ENCODE measurements around the gene MBD1. TPM values are rescaled to one million over a fixed set of nuclear protein-coding genes. Genes with fewer than 3 reads are reported as not detected.
A peak's percentile ranks its signal among the peaks of the same experiment; 100 is the strongest.

MBD1 gene
- polyA plus RNA-seq, 1 of the 3 experiments (the other 2 are of a cell fraction) = 72.3 TPM

DNA sequence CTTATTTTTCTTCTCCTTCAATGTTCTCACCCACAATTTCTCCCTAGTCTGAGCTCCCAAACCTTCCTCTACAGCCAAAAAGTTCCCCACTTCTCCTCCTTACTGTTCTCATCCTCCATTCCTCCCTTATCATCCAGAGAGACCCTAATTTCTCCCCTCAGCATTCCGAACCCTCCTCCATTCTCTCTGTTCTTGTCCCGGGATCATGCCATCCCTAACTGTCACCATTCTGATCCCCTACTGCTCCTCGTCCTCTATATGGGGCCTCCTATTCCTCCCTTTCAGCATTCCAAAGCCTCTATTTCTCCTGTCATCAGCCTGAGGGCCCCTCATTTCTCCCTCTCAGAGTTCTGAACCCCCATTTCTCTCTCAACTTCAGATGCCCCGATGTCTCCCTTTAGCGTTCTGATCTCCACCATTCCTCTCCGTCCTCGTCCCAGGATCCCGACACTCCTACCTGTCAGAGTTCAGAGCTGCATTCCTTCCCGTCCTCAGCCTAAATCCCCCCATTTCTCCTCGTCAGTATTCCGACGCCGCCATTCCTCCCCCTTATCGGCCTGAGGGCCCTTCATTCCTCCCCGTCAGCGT lies 522 bp downstream of the MBD1 start:
- peaks cover 4% of the 10 kb centered on the region for H3F3A ChIP-seq (replicated peaks; ENCODE audit: insufficient read depth)
- no peak for DNase-seq
- TF ChIP-seq PBX3 (IDR thresholded peaks at IDR 0.05) (no peak), JUND (IDR thresholded peaks at IDR 0.05) (no peak), GABPA (IDR thresholded peaks at IDR 0.05; ENCODE audit: low read depth) (no peak), USF2 (IDR thresholded peaks at IDR 0.05; ENCODE audit: borderline replicate concordance, low read depth, low read length) (no peak), NFIC (IDR thresholded peaks at IDR 0.05; ENCODE audit: borderline replicate concordance) (no peak), REST (IDR thresholded peaks at IDR 0.05; ENCODE audit: low read depth, low read length) (no peak), SMC3 (IDR thresholded peaks at IDR 0.05; ENCODE audit: low read depth, low read length) (no peak), TEAD4 (IDR thresholded peaks at IDR 0.05; ENCODE audit: borderline replicate concordance, insufficient read depth) (no peak), MEF2A (IDR thresholded peaks at IDR 0.05; ENCODE audit: borderline replicate concordance, low read depth) (no peak), POLR2AphosphoS5 (IDR thresholded peaks at IDR 0.05; ENCODE audit: low read depth, low read length) (no peak), RCOR1 (IDR thresholded peaks at IDR 0.05; ENCODE audit: low read length) (no peak), NRF1 (IDR thresholded peaks at IDR 0.05; ENCODE audit: low read depth, low read length) (no peak), MXI1 (IDR thresholded peaks at IDR 0.05; ENCODE audit: low read depth, low read length) (no peak), RAD21 (IDR thresholded peaks at IDR 0.05; ENCODE audit: low read length) (no peak), RXRA (IDR thresholded peaks at IDR 0.05; ENCODE audit: borderline replicate concordance, low read depth) (no peak)
- TF ChIP-seq, protein P1, sequence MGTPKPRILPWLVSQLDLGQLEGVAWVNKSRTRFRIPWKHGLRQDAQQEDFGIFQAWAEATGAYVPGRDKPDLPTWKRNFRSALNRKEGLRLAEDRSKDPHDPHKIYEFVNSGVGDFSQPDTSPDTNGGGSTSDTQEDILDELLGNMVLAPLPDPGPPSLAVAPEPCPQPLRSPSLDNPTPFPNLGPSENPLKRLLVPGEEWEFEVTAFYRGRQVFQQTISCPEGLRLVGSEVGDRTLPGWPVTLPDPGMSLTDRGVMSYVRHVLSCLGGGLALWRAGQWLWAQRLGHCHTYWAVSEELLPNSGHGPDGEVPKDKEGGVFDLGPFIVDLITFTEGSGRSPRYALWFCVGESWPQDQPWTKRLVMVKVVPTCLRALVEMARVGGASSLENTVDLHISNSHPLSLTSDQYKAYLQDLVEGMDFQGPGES (IDR thresholded peaks at IDR 0.05; ENCODE audit: low read depth, low read length) = no peak
- H3K9me3 ChIP-seq = no peaks in the 10 kb centered on the region
- CTCF ChIA-PET = interaction anchor here (1.2 to 4.6 kb wide), 4 partner anchors 14 to 422 kb away, joined by 3 to 23 read pairs (median 4); partner anchors contain the start of gene CFAP53
- H3K79me2 ChIP-seq (ENCODE audit: insufficient read depth) = peaks cover 41% of the 10 kb centered on the region
- 1% methylated on average over 16 of the region's 16 CpGs for WGBS (ENCODE audit: low lambda C conversion rate)
- peaks cover 42 to 78% of the 10 kb centered on the region in 2 experiments for H3K36me3 ChIP-seq (replicated peaks in 1 of 2; ENCODE audit: control insufficient read depth in 1 of 2, insufficient read depth in 2 of 2, low read length in 1 of 2)
- peak overlapping the region; percentile 92 for H3K4me2 ChIP-seq
- H3K27ac ChIP-seq (ENCODE audit: low read depth in 2 of 2, low read length in 1 of 2) = peak overlapping the region; percentile 75 to 95
- H2AFZ ChIP-seq (ENCODE audit: low read depth) = peak overlapping the region; percentile 77
- no peaks in the 10 kb centered on the region for H3K27me3 ChIP-seq (ENCODE audit: insufficient read depth)
- peak overlapping the region; percentile 86 to 99 for H3K4me3 ChIP-seq (ENCODE audit: low read depth in 2 of 2, low read length in 1 of 2)
- peak overlapping the region; percentile 76 for H3K9ac ChIP-seq
- no peaks in the 10 kb centered on the region for H3K9me2 ChIP-seq
- peaks cover 14 to 23% of the 10 kb centered on the region in 2 experiments; a peak in 3 of 4 replicates for H3K4me1 ChIP-seq (ENCODE audit: control insufficient read depth in 1 of 2, insufficient read depth in 2 of 2, low read depth in 1 of 2, low read length in 1 of 2)
- POLR2A ChIA-PET = interaction anchor here (0.7 to 1.8 kb wide), 3 partner anchors 7 to 15 kb away, joined by 3 to 11 read pairs (median 4); partner anchors contain the start of gene CFAP53
- H4K20me1 ChIP-seq (ENCODE audit: insufficient read depth) = 0 out of 2 replicates have a peak, but pooled peaks cover 6% of the 10 kb centered on the region

Measured in SK-N-SH (cell line).